ENCODE measurements around the gene IGHMBP2. TPM values are rescaled to one million over a fixed set of nuclear protein-coding genes. Genes with fewer than 3 reads are reported as not detected.

The IGHMBP2 gene
- total RNA-seq, 2 experiments from 2014 or later, result 17.5 to 37.9 TPM

GRCh38 chr11:68942751-68943271 lies 39.1 kb downstream of the IGHMBP2 start:
- no peak overlapping the region for H2AFZ ChIP-seq (ENCODE audit: low read length)
- TF ChIP-seq CTCF (conservative IDR thresholded peaks at IDR 0.05; ENCODE audit: low read length) (no peak), EZH2phosphoT487 (IDR thresholded peaks at IDR 0.05; ENCODE audit: borderline replicate concordance, low read depth, low read length) (no peak)
- H3K27ac ChIP-seq (ENCODE audit: low read depth, low read length, poor library complexity, severe bottlenecking), result no peak overlapping the region
- no peaks in the 10 kb centered on the region for H3K9me3 ChIP-seq (ENCODE audit: low read length)
- POLR2A ChIA-PET, result no interaction called here
- CTCF ChIA-PET (ENCODE audit: unreplicated experiment), result no interaction called here
- H4K20me1 ChIP-seq (ENCODE audit: insufficient read depth, low read length), result no peaks in the 10 kb centered on the region
- BruUV-seq (replicated peaks), result no TSS peak
- DNase-seq (ENCODE audit: low spot score), result no peak
- intact Hi-C loops (cut with micrococcal nuclease; ENCODE audit: unreplicated experiment), result no loop called here
- H3K4me3 ChIP-seq (ENCODE audit: low read depth, low read length, poor library complexity, severe bottlenecking), result no peak overlapping the region
- no peak overlapping the region for H3K4me2 ChIP-seq (ENCODE audit: low read length)
- peaks cover 4% of the 10 kb centered on the region; the same call in 1 of the 2 replicates for H3K36me3 ChIP-seq (ENCODE audit: insufficient read depth, low read length)
- H3K9me2 ChIP-seq (ENCODE audit: insufficient read depth, low read length), result no peaks in the 10 kb centered on the region
- H3K4me1 ChIP-seq (ENCODE audit: insufficient read depth, low read length, poor library complexity, severe bottlenecking), result no peaks in the 10 kb centered on the region
- no peaks in the 10 kb centered on the region for H3K79me2 ChIP-seq (ENCODE audit: insufficient read depth, low read depth, low read length)

GRCh38 chr11:68946416-68947090 lies 42.9 kb downstream of the IGHMBP2 start:
- Histone ChIP-seq H3K4me1 (ENCODE audit: insufficient read depth, low read length, poor library complexity, severe bottlenecking) (no peaks in the 10 kb centered on the region), H3K79me2 (ENCODE audit: insufficient read depth, low read depth, low read length) (no peaks in the 10 kb centered on the region), H3K4me3 (ENCODE audit: low read depth, low read length, poor library complexity, severe bottlenecking) (no peak overlapping the region), H4K20me1 (ENCODE audit: insufficient read depth, low read length) (no peaks in the 10 kb centered on the region), H2AFZ (ENCODE audit: low read length) (no peak overlapping the region), H3K9me3 (ENCODE audit: low read length) (no peaks in the 10 kb centered on the region), H3K9me2 (ENCODE audit: insufficient read depth, low read length) (no peaks in the 10 kb centered on the region), H3K27ac (ENCODE audit: low read depth, low read length, poor library complexity, severe bottlenecking) (no peak overlapping the region), H3K36me3 (ENCODE audit: insufficient read depth, low read length) (no peaks in the 10 kb centered on the region), H3K4me2 (ENCODE audit: low read length) (no peak overlapping the region)
- DNase-seq (ENCODE audit: low spot score), result no peak
- no TSS peak for BruUV-seq (replicated peaks)
- CTCF ChIA-PET (ENCODE audit: unreplicated experiment), result no interaction called here
- intact Hi-C loops (cut with micrococcal nuclease; ENCODE audit: unreplicated experiment), result no loop called here
- TF ChIP-seq CTCF (conservative IDR thresholded peaks at IDR 0.05; ENCODE audit: low read length), result no peak
- no peak for TF ChIP-seq EZH2phosphoT487 (IDR thresholded peaks at IDR 0.05; ENCODE audit: borderline replicate concordance, low read depth, low read length)
- POLR2A ChIA-PET, result no interaction called here

GRCh38 chr11:68947151-68947550 lies 43.5 kb downstream of the IGHMBP2 start:
- H2AFZ ChIP-seq (ENCODE audit: low read length), result no peak overlapping the region
- intact Hi-C loops (cut with micrococcal nuclease; ENCODE audit: unreplicated experiment), result no loop called here
- CTCF ChIA-PET (ENCODE audit: unreplicated experiment), result no interaction called here
- POLR2A ChIA-PET, result no interaction called here
- H3K9me3 ChIP-seq (ENCODE audit: low read length), result no peaks in the 10 kb centered on the region
- H3K9me2 ChIP-seq (ENCODE audit: insufficient read depth, low read length), result no peaks in the 10 kb centered on the region
- BruUV-seq (replicated peaks), result no TSS peak
- H4K20me1 ChIP-seq (ENCODE audit: insufficient read depth, low read length), result no peaks in the 10 kb centered on the region
- DNase-seq (ENCODE audit: low spot score), result no peak
- TF ChIP-seq CTCF (conservative IDR thresholded peaks at IDR 0.05; ENCODE audit: low read length) (no peak), EZH2phosphoT487 (IDR thresholded peaks at IDR 0.05; ENCODE audit: borderline replicate concordance, low read depth, low read length) (no peak)
- no peak overlapping the region for H3K27ac ChIP-seq (ENCODE audit: low read depth, low read length, poor library complexity, severe bottlenecking)
- H3K36me3 ChIP-seq (ENCODE audit: insufficient read depth, low read length), result no peaks in the 10 kb centered on the region
- H3K4me1 ChIP-seq (ENCODE audit: insufficient read depth, low read length, poor library complexity, severe bottlenecking), result no peaks in the 10 kb centered on the region
- no peaks in the 10 kb centered on the region for H3K79me2 ChIP-seq (ENCODE audit: insufficient read depth, low read depth, low read length)
- H3K4me2 ChIP-seq (ENCODE audit: low read length), result no peak overlapping the region
- H3K4me3 ChIP-seq (ENCODE audit: low read depth, low read length, poor library complexity, severe bottlenecking), result no peak overlapping the region
